GM21825 (cell line): ENCODE data around the gene KCNQ5.
A peak's percentile ranks its signal among the peaks of the same experiment; 100 is the strongest.

Source experiments
- ATAC-seq: cut with Tn5 transposase; IDR thresholded peaks from one replicate; pipeline ENCODE4 v1.9.1; 2021; ENCODE audit warnings: mild to moderate bottlenecking, moderate library complexity; ENCODE audit not compliant: unreplicated experiment

Gene KCNQ5

GRCh38 chr6:73086726-73087125 is 464.9 kb downstream of the KCNQ5 start:
- no peak for ATAC-seq

GRCh38 chr6:73088138-73088813 is 466.4 kb downstream of the KCNQ5 start:
- peak; percentile 83 for ATAC-seq

DNA sequence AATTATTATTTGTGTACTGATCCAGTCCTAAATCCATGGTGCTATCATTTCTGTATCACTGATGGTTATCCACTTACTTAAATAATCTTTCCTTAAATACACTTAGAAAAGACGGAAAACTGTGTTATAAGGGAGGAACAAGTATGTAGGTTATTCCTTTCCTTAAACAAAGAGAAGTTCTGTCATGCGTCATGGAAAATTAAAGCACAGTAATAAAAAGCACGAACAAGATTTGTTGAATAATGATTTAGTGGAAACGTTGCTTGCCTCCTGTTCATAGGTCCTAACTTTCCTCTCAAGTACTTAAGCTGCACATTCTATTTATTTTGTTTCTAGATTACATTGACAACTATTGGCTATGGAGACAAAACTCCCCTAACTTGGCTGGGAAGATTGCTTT is 483.1 kb downstream of the KCNQ5 start:
- ATAC-seq: no peak

GRCh38 chr6:73107016-73107415 is 485.2 kb downstream of the KCNQ5 start:
- ATAC-seq: no peak

GRCh38 chr6:73108949-73109348 is 487.1 kb downstream of the KCNQ5 start:
- ATAC-seq: no peak

DNA sequence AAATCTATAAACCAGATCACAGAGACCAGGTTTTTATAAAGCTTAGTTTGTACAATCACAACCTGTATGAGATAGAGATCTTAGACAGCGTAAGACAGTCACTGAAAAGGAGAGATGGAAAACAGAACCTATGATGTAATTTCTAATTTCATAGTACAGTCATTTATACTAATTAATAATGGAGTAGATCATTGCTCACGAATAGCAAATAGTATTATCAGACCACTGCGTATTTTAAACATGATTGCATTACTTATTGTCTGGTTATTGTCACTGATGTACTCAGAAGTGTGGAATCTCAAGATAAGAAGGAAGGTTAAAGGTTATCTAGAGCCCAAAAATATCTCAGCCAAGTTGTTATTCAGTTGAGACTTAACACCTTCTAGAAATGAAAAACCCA is 487.8 kb downstream of the KCNQ5 start:
- no peak for ATAC-seq

GRCh38 chr6:73116330-73116729 is 494.5 kb downstream of the KCNQ5 start:
- ATAC-seq: no peak

- ATAC-seq: no peak
Measured at GRCh38 chr6:73121421-73121993, 499.6 kb downstream of the KCNQ5 start.

- ATAC-seq: no peak
Measured at GRCh38 chr6:73123632-73124329, 501.9 kb downstream of the KCNQ5 start.

GRCh38 chr6:73129653-73130443 is 508.0 kb downstream of the KCNQ5 start:
- peak; percentile 95 for ATAC-seq

GRCh38 chr6:73131706-73132105 is 509.8 kb downstream of the KCNQ5 start:
- no peak for ATAC-seq

DNA sequence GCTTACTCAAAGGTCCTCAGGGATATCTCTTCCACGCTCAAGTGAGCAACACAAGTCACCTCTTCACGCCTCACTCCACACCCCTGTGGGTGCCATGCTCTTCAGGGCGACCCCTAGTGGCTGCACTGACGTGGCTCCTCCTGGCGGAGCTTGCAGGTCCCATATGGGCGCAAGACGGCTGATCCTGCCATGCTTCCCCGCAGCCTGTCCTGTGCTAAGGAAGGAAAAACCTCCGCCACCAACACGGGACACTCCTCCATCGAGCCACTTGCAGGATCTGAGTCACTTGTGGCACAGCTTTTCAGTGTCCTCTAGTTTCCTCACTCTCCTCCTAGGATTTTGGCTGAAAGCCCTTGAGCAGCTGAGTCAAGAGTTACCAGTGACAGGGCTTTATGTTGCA is 512.7 kb downstream of the KCNQ5 start:
- ATAC-seq: no peak

GRCh38 chr6:73139681-73140383 is 518.0 kb downstream of the KCNQ5 start:
- peak; percentile 83 for ATAC-seq

DNA sequence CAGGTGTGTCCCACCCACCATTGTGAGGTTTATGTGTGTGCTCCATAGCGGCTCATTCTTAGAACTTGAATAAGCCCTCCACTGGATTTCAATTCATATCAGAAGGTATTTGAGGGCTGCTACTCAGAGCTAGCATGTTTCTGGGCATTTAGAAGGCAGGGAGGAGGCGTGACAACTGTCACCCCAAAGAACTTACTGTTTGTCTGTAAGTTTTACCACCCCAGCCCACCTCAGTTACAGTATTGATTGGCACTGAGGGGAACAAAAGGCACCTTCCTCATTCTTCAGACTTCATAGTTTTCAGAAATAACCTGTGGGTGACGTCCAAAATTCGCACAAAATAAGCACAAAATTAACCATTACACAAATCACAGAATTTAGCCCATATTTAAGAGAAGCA is 521.7 kb downstream of the KCNQ5 start:
- ATAC-seq: no peak

DNA sequence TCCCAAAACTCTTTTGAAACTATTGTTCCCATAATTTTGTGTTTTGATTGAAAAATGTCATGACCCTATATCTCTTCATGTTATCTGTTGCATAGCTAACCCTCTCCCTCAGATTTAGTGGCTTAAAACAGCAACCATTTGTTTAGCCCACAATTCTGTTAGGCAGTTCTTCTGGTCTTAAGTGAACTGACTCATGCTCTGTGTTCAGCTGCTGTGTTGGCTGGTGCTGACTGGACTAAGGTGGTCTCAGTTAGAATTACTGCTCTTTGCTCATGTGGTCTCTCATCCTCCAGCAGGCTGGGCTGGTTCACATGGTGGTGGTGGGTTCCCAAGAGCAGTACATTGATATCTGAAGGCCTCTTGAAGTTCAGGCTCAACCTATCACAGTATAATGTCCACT is 522.7 kb downstream of the KCNQ5 start:
- no peak for ATAC-seq

GRCh38 chr6:73145690-73146089 is 523.8 kb downstream of the KCNQ5 start:
- ATAC-seq: no peak

DNA sequence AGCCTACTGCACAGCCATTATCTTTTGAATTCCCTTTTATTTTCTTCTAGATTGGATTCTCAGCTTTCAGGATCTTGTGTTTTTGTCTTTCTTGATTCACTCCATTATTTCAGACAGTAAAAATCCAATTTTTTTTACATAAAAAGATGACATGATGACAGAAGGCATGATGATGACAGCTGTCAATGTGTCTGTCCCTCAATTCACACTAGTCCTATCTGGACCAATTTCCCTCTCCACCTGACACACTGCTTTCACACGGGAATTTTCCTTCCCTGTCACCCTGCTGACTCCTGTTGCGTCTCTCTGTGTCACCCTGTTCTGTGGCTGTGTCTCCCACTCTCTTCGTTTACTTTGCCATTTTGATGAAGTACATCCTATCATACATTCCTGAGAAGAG is 529.9 kb downstream of the KCNQ5 start:
- ATAC-seq: no peak

DNA sequence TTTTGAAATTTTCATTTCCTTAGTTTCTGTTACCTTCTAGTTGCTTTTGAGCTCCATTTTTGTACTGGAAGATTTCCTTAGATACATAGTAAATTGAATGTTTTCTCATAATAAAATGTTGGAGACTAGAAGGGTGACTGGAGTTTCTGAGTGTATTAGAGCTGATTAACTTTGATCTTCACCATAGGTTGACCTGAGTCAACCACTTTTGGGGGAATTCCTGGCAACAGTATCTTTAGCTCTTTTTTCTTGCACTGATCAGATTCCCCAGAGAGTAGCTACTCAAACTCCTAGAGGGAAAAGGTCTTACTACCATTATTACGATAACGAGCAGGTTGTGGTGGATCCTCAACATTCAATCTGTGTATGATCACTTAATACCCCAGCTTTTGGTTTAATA is 530.7 kb downstream of the KCNQ5 start:
- ATAC-seq: no peak

GRCh38 chr6:73152966-73153757 is 531.3 kb downstream of the KCNQ5 start:
- ATAC-seq: no peak
